Lower leg skin (tissue), 4 donors: ENCODE measurements around the gene TMEM141. TPM values are rescaled to one million over a fixed set of nuclear protein-coding genes. Genes with fewer than 3 reads are reported as not detected.
"Not testable (repeated sequence)": the region's sequence is repeated elsewhere in the genome, so short reads cannot be mapped to it uniquely, and the experiment has no call there.

Experiments used
- DNase-seq, 2 donors: peaks; one replicate each; pipeline ENCODE4 v3.0.0-alpha.2; 2019; ENCODE audit warnings: low spot score in 2 of 2
- H3K4me3 ChIP-seq: fragments of 200-600 bp; sonication (generic); 2 replicates; pipeline ENCODE4 v1.5.1; 2017; ENCODE audit warnings: mild to moderate bottlenecking, low read depth; ENCODE audit not compliant: poor library complexity, severe bottlenecking
- POLR2A ChIP-seq, 2 donors: fragments of 450-650 bp; IDR thresholded peaks; one replicate each; pipeline ENCODE4 v1.6.1; 2016 to 2017; ENCODE audit warnings: antibody characterized with exemption in 2 of 2, mild to moderate bottlenecking in 1 of 2, moderate library complexity in 1 of 2
- WGBS, 2 donors: methylation state at CpG; one replicate each; pipeline ENCODE4 v1.1.5; 2018; 5-methylcytosine and 5-hydroxymethylcytosine counted together
- intact Hi-C: fragments of 100-400 bp; cut with DNase I; formaldehyde crosslinking; loops from one replicate; pipeline ENCODE4 v1.15.0; 2023; ENCODE audit warnings: low total_unique reads
- total RNA-seq, 4 donors: library from RNA; depleted of rRNA; stranded (reverse); fragments of >200 nt; gene quantifications; one replicate each; pipeline ENCODE4 v1.1.0, GENCODE V29; 2016
- TF ChIP-seq, protein P1 (sequence below), 3 donors: fragments of 450-650 bp; IDR thresholded peaks; one replicate each; pipeline ENCODE4 v1.5.1; 2016; ENCODE audit warnings: antibody characterized with exemption in 3 of 3, mild to moderate bottlenecking in 3 of 3, moderate library complexity in 2 of 3

Gene TMEM141
- total RNA-seq, 4 donors from 2014 or later: 67.7 to 120 (median 91.3) TPM

DNA sequence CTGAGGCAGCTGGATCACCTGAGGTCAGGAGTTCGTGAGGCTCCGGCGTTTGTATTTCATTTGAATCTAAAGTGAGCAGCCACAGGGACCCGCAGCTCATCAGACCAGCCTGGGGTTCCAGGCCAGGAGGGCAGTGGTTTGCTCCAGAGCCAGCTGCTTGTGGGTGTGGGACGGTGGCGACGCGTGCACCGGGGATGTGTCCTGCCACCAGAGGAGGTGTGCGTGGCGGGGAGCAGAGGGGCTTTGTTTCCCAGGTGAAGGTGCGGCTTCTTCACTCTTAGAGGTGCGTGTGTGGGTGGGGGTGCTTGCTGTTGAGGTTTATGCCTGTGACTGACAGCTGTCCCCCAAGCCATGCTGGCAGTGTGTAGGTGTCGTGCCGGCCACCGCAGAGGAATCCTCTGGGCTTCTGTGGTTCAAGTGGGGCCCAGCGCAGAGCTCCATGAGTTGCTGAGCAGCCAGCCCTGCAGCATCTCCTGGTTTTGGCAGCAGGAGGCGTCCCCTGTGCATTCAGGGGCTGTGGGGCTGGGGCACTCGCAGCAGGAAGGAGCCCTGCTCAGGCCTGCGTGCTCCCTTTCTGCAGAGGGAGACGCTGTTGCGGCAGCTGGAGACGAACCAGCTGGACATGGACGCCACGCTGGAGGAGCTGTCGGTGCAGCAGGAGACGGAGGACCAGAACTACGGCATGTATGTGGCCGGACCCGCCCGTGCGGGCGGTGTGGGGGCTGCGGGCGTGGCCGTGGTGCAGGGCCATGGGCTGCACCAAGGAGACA is 44.2 kb downstream of the TMEM141 start:
- no peak overlapping the region for H3K4me3 ChIP-seq
- 91 to 92% methylated on average over 36 of the region's 36 CpGs for WGBS, 2 donors
- TF ChIP-seq, protein P1, sequence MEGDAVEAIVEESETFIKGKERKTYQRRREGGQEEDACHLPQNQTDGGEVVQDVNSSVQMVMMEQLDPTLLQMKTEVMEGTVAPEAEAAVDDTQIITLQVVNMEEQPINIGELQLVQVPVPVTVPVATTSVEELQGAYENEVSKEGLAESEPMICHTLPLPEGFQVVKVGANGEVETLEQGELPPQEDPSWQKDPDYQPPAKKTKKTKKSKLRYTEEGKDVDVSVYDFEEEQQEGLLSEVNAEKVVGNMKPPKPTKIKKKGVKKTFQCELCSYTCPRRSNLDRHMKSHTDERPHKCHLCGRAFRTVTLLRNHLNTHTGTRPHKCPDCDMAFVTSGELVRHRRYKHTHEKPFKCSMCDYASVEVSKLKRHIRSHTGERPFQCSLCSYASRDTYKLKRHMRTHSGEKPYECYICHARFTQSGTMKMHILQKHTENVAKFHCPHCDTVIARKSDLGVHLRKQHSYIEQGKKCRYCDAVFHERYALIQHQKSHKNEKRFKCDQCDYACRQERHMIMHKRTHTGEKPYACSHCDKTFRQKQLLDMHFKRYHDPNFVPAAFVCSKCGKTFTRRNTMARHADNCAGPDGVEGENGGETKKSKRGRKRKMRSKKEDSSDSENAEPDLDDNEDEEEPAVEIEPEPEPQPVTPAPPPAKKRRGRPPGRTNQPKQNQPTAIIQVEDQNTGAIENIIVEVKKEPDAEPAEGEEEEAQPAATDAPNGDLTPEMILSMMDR (IDR thresholded peaks at IDR 0.05): no peak
- TF ChIP-seq POLR2A (IDR thresholded peaks at IDR 0.05): no peak
- no peak for DNase-seq
- intact Hi-C loops: no loop called here

DNA sequence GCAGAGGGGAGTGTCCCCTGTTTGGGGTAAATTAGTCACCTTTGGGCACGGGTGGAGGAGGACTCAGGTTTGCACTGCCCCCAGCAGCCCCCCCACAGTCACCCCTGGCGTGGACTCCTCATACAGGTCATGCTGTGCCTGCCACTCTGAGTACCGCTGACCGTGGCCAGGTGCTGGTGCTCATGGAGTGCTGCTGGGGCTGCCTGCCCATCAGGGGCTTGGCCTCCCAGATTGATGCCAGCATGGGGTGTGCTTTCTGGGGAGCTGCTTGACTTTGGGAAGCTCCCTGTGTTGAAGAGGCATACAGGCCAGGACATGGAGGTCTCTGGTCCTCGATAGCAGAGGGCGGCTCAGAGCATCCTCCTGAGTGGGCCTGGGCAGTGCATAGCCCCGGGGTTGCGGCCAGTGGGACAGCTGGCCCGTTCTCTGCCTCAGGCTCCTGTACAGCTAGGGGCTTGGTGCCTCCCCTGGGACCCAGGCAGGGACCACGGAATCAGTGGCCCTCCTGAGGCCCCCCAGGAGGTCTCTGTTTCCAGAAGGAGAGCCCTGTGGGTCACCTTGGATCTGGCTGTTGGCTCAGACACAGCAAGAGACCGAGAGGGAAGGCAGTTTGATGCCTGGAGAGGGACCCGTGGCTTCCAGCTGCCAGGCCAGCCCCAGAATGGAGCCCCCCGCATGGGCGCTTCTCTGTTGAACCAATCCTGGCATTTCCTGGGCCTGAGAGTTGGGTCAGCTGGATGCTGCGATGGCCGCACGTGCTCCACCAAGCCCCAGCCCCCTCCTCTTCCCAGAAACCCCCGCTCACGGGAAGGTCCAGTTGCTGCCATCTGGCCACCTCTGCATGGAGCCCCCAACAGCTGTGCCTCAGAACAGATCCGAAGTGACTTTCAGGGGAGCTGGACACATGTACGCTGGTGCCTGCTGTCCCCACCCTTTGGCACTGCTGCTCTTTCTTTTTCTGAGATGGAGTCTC is 45.1 kb downstream of the TMEM141 start:
- 90 to 97% methylated on average over 14 of the region's 21 CpGs for WGBS, 2 donors
- no peak for DNase-seq
- intact Hi-C loops: no loop called here
- H3K4me3 ChIP-seq: no peak overlapping the region
- TF ChIP-seq, protein P1 (IDR thresholded peaks at IDR 0.05): no peak
- TF ChIP-seq POLR2A (IDR thresholded peaks at IDR 0.05): no peak

DNA sequence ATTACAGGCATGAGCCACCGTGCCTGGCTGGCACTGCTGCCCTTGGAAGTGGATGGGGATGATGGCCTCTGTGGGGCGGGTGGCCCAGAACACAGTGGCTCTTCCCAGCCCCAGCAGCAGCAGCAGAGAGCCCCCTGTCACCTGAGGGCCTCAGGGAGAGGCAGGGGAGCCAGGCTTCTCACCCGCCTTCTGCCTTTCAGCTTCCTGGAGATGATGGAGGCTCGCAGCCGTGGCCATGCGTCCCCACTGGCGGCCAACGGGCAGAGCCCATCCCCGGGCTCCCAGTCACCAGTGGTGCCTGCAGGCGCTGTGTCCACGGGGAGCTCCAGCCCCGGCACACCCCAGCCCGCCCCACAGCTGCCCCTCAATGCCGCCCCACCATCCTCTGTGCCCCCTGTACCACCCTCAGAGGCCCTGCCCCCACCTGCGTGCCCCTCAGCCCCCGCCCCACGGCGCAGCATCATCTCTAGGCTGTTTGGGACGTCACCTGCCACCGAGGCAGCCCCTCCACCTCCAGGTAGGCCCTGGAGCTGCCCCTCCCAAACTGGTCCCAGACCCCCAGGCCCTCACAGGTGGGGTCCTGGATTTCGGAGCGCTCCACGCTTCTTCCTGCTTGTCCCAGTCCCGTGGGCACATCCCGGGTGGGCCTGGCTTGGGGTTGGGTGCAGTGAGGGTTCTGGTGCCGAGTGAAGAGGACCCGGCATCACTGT is 46.2 kb downstream of the TMEM141 start:
- H3K4me3 ChIP-seq: no peak overlapping the region
- TF ChIP-seq POLR2A (IDR thresholded peaks at IDR 0.05): no peak
- TF ChIP-seq, protein P1 (IDR thresholded peaks at IDR 0.05): no peak
- 89 to 91% methylated on average over 17 to 27 of the region's 27 CpGs for WGBS, 2 donors
- no peak for DNase-seq
- intact Hi-C loops: no loop called here

DNA sequence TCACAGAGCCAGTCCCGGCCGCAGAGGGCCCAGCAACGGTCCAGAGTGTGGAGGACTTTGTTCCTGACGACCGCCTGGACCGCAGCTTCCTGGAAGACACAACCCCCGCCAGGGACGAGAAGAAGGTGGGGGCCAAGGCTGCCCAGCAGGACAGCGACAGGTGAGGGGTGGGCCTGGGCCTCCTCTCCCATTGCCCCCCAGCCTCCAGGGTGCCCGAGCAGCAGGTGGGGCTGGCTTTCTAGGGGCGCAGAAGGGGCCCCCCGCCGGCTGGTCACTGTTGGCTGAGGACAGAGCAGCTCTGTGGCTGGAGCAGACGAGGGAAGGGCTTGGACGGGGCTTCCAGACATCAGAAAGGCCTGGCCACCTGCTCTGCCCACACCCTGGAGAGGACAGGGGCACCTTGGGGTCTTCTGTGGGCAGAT is 46.7 kb downstream of the TMEM141 start:
- 92 to 96% methylated on average over 7 to 15 of the region's 15 CpGs for WGBS, 2 donors
- DNase-seq, intact Hi-C loops, H3K4me3 ChIP-seq: not testable (repeated sequence)

DNA sequence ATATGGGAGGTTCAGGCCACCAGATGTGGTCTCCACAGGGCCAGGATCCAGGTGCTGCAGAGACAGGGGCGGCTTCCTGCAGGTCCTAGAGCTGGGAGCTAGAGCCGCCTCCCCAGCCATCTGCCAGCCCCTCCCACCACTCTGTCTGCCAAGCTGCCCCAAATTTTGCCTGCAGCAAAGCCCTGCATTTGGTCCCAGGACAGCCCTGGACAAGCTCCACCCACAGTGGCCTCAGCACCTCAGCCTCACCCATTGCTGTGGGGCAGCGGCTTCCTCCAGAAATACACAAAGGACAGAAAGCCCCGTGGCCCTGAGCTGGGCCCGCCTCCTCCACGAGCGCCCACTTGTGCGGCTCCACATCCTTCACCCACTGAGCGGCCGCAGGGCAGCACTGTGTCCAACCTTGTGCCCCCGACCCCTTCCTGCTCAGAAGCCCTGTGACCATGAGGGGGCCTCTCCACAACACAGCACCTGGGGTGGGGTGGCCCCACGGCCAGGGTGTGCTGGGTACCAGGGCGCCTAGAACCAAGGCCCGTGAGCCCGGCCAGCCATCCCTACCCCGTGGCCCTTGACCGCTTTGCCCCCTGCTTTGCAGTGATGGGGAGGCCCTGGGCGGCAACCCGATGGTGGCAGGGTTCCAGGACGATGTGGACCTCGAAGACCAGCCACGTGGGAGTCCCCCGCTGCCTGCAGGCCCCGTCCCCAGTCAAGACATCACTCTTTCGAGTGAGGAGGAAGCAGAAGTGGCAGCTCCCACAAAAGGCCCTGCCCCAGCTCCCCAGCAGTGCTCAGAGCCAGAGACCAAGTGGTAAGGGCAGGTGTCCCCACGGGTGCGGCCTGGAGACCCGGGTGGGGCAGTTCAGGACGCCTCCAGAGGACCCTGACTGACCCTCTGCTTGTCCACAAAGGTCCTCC is 47.4 kb downstream of the TMEM141 start:
- no peak overlapping the region for H3K4me3 ChIP-seq
- intact Hi-C loops: no loop called here
- WGBS, 2 donors: 84 to 88% methylated on average over 22 to 27 of the region's 29 CpGs
- no peak for DNase-seq
- TF ChIP-seq, protein P1 (IDR thresholded peaks at IDR 0.05): no peak
- TF ChIP-seq POLR2A (IDR thresholded peaks at IDR 0.05): no peak
